22Rv1 (cell line): Measurements from ENCODE around the gene ZSCAN1.

Experiments
- H3K27ac ChIP-seq: fragments of 450-650 bp; 2 replicates; pipeline ENCODE4 v1.5.1; 2017
- ZFX ChIP-seq: fragments of 450-650 bp; IDR thresholded peaks from 2 replicates; pipeline ENCODE4 v1.6.1; 2017; ENCODE audit warnings: antibody characterized with exemption, borderline replicate concordance
- TF ChIP-seq, protein P1 (sequence below): fragments of 450-650 bp; IDR thresholded peaks from 2 replicates; pipeline ENCODE4 v1.5.1; 2017; ENCODE audit warnings: mild to moderate bottlenecking

Gene ZSCAN1

DNA sequence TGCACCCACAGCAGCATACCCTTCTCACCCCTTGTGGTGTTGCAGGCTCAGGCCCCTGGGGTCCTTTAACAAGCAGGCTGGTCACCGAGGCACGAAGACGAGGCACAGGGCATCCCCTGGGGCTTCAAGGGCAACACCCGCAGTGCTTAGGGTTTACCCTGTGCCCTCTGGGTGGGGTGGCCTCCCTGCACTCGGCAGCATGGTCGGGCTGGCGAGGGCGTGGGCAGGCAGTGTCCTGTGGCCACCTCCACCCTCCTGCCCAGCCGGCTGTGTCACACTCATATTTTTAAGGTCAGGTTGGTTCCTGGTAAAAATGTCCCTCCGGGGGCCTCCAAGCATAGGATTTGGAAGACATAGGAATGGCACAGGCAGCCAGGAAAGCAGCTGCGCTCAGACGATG, 13.8 kb downstream of the ZSCAN1 start:
- no peak overlapping the region for H3K27ac ChIP-seq
- no peak for TF ChIP-seq ZFX
- TF ChIP-seq, protein P1, sequence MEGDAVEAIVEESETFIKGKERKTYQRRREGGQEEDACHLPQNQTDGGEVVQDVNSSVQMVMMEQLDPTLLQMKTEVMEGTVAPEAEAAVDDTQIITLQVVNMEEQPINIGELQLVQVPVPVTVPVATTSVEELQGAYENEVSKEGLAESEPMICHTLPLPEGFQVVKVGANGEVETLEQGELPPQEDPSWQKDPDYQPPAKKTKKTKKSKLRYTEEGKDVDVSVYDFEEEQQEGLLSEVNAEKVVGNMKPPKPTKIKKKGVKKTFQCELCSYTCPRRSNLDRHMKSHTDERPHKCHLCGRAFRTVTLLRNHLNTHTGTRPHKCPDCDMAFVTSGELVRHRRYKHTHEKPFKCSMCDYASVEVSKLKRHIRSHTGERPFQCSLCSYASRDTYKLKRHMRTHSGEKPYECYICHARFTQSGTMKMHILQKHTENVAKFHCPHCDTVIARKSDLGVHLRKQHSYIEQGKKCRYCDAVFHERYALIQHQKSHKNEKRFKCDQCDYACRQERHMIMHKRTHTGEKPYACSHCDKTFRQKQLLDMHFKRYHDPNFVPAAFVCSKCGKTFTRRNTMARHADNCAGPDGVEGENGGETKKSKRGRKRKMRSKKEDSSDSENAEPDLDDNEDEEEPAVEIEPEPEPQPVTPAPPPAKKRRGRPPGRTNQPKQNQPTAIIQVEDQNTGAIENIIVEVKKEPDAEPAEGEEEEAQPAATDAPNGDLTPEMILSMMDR = no peak

DNA sequence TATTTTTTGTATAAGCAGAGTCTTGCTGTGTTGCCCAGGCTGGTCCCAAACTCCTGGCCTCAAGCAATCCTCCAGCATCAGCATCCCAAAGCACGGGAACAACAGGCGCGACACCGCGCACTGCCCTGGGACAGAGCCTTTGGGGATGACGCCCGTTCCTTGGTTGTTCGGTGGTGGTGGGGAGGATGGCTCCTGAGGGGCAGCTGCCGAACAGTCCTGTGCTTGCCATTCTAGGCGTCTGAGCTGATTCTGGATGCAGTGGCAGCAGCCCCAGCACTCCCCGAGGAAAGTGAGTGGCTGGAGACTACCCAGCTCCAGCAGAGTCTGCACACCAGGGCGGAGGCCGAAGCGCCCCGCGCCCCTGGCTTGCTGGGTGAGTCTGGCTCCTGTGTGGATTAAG, 18.4 kb downstream of the ZSCAN1 start:
- TF ChIP-seq, protein P1 = no peak
- H3K27ac ChIP-seq = no peak overlapping the region

DNA sequence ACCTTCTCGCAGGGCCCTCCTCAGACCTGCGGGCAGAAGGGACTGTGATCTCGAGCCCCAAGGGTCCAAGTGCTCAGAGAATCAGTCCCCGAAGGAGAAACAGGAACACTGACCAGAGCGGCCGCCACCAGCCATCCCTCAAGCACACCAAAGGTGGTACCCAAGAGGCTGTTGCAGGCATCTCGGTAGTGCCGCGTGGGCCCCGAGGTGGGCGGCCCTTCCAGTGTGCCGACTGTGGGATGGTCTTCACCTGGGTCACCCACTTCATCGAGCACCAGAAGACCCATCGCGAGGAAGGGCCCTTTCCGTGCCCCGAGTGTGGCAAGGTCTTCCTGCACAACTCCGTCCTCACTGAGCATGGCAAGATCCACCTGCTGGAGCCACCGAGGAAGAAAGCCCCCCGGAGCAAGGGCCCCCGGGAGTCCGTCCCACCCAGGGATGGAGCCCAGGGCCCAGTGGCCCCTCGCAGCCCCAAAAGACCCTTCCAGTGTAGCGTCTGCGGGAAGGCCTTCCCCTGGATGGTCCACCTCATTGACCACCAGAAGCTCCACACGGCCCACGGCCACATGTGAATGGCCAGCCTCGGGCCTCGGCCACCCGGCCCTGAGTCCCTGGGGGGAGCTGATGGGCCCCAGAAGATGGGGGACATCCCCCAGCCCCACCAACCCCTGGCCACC, 19.8 kb downstream of the ZSCAN1 start:
- no peak for TF ChIP-seq ZFX
- TF ChIP-seq, protein P1 = no peak
- no peak overlapping the region for H3K27ac ChIP-seq

DNA sequence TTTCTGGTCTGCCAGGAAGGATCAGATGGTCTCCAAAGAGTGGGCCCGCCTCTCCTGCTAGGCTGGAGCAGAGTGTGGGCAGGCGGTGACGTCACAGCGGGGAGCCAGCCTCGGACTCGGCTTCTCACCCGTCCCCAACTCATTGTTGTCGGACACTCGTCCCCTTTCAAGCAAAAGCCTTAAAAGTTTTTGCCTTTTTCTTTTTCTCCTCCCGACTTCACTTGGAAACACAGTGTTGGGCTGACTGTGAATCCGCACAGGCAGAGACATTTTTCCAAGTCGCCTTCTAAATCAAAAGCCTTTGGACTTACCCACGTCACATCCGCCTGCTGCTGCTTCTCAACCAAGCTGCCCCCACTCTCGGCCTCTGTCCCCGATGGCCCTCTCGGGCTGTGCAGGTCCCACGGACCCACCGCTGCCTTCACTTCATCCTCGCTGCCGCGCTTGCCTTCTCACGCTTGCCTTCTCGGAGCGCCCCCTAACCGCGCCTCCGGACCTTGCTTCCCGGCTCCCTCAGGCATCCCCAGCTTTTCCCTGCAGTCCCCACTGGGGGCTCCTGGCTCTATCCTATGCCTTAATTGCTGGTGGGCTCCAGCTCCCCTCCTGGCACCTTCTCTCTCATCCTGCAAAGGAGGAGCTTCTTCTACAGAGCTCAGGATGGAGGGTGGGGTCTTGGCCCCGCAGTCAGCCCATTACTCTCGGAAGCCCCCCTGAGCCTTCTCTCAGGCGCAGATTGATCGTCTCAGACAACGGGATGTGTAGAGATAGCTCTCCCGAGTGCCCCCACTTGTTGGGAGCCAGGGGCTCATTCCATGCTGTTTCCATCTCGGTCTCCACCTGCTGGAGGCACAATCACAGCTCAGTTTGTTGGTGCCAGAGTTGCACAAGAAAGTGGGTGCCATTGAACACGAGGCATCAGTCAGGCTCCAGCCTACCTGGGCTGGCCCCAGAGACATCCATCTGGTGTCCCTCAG, 21.4 kb downstream of the ZSCAN1 start:
- no peak overlapping the region for H3K27ac ChIP-seq
- no peak for TF ChIP-seq ZFX
- TF ChIP-seq, protein P1 = peak; percentile 8; the same call in 1 of the 2 replicates

DNA sequence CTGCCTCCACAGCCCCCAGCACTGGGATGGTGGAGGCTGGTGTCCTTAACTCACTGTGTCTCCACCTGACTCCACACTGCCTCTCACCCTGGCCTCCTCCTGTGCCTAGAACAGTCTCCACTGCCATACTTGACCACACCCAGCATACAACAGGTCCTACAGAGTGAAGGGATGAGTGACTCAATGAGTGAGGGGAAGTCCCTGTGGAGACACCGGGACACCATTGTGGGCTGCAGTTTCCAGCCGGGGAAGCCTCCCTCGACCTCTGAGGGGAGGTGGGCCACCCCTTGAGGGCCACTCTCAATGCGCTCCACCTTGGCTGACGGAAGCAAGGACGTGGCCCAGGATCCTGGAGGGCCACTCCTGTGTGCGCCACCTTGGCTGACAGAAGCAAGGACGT, 22.4 kb downstream of the ZSCAN1 start:
- H3K27ac ChIP-seq = no peak overlapping the region
- TF ChIP-seq ZFX = no peak
- TF ChIP-seq, protein P1 = no peak

DNA sequence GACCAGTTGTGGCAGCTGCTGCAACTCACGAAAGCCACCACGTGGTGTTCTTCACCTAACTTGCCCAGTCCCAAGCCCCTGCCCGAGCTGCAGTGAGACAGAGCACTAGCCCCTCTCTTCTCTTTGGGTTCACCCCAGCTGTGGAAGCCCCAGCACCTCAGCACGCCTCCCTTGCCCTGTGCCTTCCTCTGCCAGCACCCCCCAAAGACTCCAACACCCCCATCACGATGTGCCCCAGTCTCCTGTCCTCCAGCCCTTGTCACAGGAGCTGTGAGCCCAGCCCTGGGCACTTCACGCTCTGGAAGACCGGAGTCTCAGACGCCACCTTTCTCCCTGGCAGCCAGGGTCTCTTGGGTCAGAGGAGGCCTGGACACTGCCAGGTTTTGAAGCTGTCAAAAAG, 23.0 kb downstream of the ZSCAN1 start:
- no peak for TF ChIP-seq ZFX
- TF ChIP-seq, protein P1 = no peak
- no peak overlapping the region for H3K27ac ChIP-seq

DNA sequence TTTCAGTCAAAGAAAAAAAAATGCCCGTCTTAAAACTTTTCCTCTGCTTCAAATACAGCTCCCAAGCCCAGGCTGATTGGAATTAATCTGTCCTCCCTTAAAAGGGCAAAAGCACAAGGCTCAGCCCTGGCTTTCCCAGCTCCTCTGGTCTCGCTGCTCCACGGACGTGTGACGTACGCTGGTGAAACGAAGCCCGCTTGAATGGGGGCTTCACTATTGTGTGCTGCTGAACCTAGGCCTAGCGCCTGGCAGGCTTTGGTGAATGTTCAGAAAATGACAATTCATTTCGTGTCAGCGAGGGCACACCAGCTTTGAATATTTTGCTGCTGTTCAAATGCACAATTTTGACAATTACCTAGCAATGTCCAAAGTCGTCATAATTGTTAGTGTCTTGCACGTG, 24.6 kb downstream of the ZSCAN1 start:
- peak overlapping the region; percentile 34; the same call in 1 of the 2 replicates for H3K27ac ChIP-seq
- TF ChIP-seq ZFX = no peak
- TF ChIP-seq, protein P1 = no peak
